H1 (cell line): ENCODE results near the gene CBX4. TPM values are rescaled to one million over a fixed set of nuclear protein-coding genes. Genes with fewer than 3 reads are reported as not detected.
A peak's percentile ranks its signal among the peaks of the same experiment; 100 is the strongest.

ENCODE experiments used
- ASH2L ChIP-seq: fragments of 200-600, 300-600 bp; sonication (generic); IDR thresholded peaks from one replicate; pipeline ENCODE4 v1.7.1; 2017; ENCODE audit warnings: low read length
- CBX5 ChIP-seq: fragments of 300-800, 300-1000 bp; sonication (generic); IDR thresholded peaks from 2 replicates; pipeline ENCODE4 v1.7.1; 2016; ENCODE audit warnings: antibody characterized with exemption, low read length, low read depth
- CEBPB ChIP-seq: IDR thresholded peaks from 2 replicates; pipeline ENCODE4 v1.6.1; 2012; ENCODE audit warnings: low read depth, low read length
- CHD1 ChIP-seq: IDR thresholded peaks from 2 replicates; pipeline ENCODE4 v1.6.1; 2012; ENCODE audit warnings: low read depth, low read length, improper control_type of control experiment
- CHD2 ChIP-seq: IDR thresholded peaks from 2 replicates; pipeline ENCODE4 v1.6.1; 2012; ENCODE audit warnings: low read length, improper control_type of control experiment
- EZH2 ChIP-seq: fragments of 200-600 bp; sonication (generic); IDR thresholded peaks from 2 replicates; pipeline ENCODE4 v1.7.1; 2012; ENCODE audit warnings: low read depth, mild to moderate bottlenecking, moderate library complexity, low read length, inconsistent platforms; ENCODE audit not compliant: severe bottlenecking
- FOSL1 ChIP-seq: IDR thresholded peaks from 2 replicates; pipeline ENCODE4 v1.6.1; 2011; ENCODE audit warnings: mild to moderate bottlenecking, low read depth, low read length, moderate library complexity; ENCODE audit not compliant: insufficient read depth
- GTF2F1 ChIP-seq: IDR thresholded peaks from 2 replicates; pipeline ENCODE4 v1.6.1; 2012; ENCODE audit warnings: low read depth, low read length, improper control_type of control experiment, borderline replicate concordance
- JUN ChIP-seq: IDR thresholded peaks from 2 replicates; pipeline ENCODE4 v1.6.1; 2011; ENCODE audit warnings: low read depth, mild to moderate bottlenecking, improper control_type of control experiment, low read length
- JUND ChIP-seq: IDR thresholded peaks from 2 replicates; pipeline ENCODE4 v1.6.1; 2011; ENCODE audit warnings: mild to moderate bottlenecking, improper control_type of control experiment, low read length
- MAFK ChIP-seq: IDR thresholded peaks from 2 replicates; pipeline ENCODE4 v1.6.1; 2012; ENCODE audit warnings: low read depth, mild to moderate bottlenecking, improper control_type of control experiment, low read length
- POLR2A ChIP-seq, 2 experiments: IDR thresholded peaks; 1 replicate in 1 of 2; 2 replicates in 1 of 2; pipeline ENCODE4 v1.6.1; 2011; ENCODE audit warnings: low read depth in 2 of 2, low read length in 2 of 2, mild to moderate bottlenecking in 2 of 2; ENCODE audit errors: control extremely low read depth in 1 of 2
- RAD21 ChIP-seq, 2 experiments: IDR thresholded peaks in 1 of 2; conservative IDR thresholded peaks in 1 of 2; 2 replicates each; pipeline ENCODE4 v1.6.1; 2011; ENCODE audit warnings: low read depth in 2 of 2, low read length in 2 of 2, improper control_type of control experiment in 1 of 2, inconsistent platforms in 1 of 2, mild to moderate bottlenecking in 1 of 2, moderate library complexity in 1 of 2
- RNF2 ChIP-seq: fragments of 200-900, 300-1000 bp; sonication (generic); IDR thresholded peaks from 2 replicates; pipeline ENCODE4 v1.7.1; 2016; ENCODE audit warnings: borderline replicate concordance, low read depth, mild to moderate bottlenecking, antibody characterized with exemption, low read length; ENCODE audit not compliant: poor library complexity, severe bottlenecking; ENCODE audit errors: missing control alignments
- SAP30 ChIP-seq: fragments of 300-600 bp; sonication (generic); IDR thresholded peaks from 2 replicates; pipeline ENCODE4 v1.7.1; 2012; ENCODE audit warnings: low read length, moderate library complexity, mild to moderate bottlenecking, inconsistent platforms; ENCODE audit not compliant: insufficient read depth, insufficient replicate concordance
- SIX5 ChIP-seq: IDR thresholded peaks from 2 replicates; pipeline ENCODE4 v1.6.1; 2011; ENCODE audit warnings: mild to moderate bottlenecking, low read depth, low read length
- SP1 ChIP-seq: IDR thresholded peaks from 2 replicates; pipeline ENCODE4 v1.6.1; 2011; ENCODE audit warnings: low read depth, low read length
- SP4 ChIP-seq: IDR thresholded peaks from 2 replicates; pipeline ENCODE4 v1.6.1; 2012; ENCODE audit warnings: low read length, inconsistent platforms
- SRF ChIP-seq: IDR thresholded peaks from 2 replicates; pipeline ENCODE4 v1.6.1; 2011; ENCODE audit warnings: mild to moderate bottlenecking, low read depth, low read length, moderate library complexity
- TAF7 ChIP-seq: optimal IDR thresholded peaks from 2 replicates; pipeline ENCODE3; 2011; ENCODE audit warnings: low read depth, mild to moderate bottlenecking, inconsistent platforms, low read length, moderate library complexity, borderline replicate concordance
- polyA plus RNA-seq, 7 experiments: library from polyadenylated mRNA; depleted of rRNA in 3 of 7; stranded (reverse) in 5 of 7; unstranded in 2 of 7; fragments of >200 nt in 5 of 7; fragments of 200-250 nt in 2 of 7; gene quantifications; 1 replicate in 5 of 7; 2 replicates in 1 of 7; 4 replicates in 1 of 7; pipeline versions ENCODE4 v1.2.1 to v1.2.3, GENCODE V29; 2011 to 2013; ENCODE audit warnings: missing spikeins in 2 of 7, mixed read lengths in 2 of 7
- total RNA-seq: library from RNA; stranded (reverse); fragmentation: NEBNext Ultra II Directional; extraction: Animal tissue kit (Norgen Biotek cat#: 25700); gene quantifications from 2 replicates; pipeline ENCODE4 v1.2.1, GENCODE V29; 2021
- TF ChIP-seq, protein P1 (sequence below), 3 experiments: IDR thresholded peaks; 1 replicate in 2 of 3; 2 replicates in 1 of 3; pipeline versions ENCODE4 v1.5.1 to v1.6.1; 2011; ENCODE audit warnings: low read length in 3 of 3, mild to moderate bottlenecking in 3 of 3, inconsistent platforms in 2 of 3, low read depth in 1 of 3, moderate library complexity in 1 of 3; ENCODE audit not compliant: insufficient read depth in 1 of 3; ENCODE audit errors: control extremely low read depth in 1 of 3
- TF ChIP-seq, protein P2 (sequence below): IDR thresholded peaks from 2 replicates; pipeline ENCODE4 v1.6.1; 2012; ENCODE audit warnings: inconsistent platforms

Gene CBX4
- total and polyA plus RNA-seq, 2 of the 8 experiments (the other 6 are each of a cell fraction or from before 2014, with no cell fraction given), result 1.8 to 4.0 TPM

DNA sequence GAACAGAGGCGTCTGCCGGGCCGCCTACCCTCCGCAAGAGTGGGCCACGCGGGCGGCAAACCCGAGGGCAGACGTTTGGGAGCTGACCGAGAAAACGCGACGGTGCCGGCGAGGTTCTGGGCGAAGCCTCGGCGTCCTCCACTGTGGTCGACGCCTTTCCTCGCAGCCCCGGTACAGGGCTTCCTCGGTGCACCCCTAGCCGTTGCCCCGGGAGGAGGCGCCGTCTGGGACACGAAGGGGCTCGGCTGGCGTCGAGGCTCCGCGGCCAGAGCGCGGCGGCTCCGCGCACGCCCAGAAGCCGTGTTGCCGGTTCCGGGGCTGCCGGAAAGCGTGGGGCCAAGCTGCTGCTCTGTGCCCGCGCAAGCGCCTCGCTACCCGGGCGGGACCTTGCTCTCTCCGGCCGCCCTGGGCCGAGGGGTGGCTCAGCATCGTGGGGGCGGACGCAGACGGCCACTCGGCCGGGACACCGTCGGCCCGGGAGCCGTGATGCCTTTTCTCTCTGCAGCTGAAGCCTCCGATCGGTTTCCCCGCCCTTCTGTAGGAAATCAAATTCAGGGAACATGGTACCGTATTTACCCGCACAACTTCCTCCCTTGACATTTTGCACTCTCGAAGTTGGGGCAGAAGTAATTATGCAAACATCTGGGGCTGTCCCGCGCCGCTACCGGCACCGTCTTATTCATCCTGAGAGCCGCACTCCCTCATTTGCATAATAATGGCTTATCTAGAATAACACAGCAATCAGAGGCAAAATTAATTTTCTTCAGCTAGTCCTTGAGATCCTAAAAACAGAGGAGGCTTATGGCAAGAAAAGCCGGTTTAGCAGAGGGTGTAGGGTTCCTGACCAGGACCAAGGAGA lies 35.0 kb downstream of the CBX4 start (continued):
- TF ChIP-seq JUND (no peak), TAF7 (no peak), FOSL1 (no peak), CBX5 (no peak), CHD1 (no peak), CEBPB (no peak), SP1 (no peak), CHD2 (no peak), MAFK (peak; percentile 78), SAP30 (no peak), SIX5 (no peak), SP4 (no peak), RAD21 (IDR thresholded peaks at IDR 0.05 in 1 of 2, conservative IDR thresholded peaks at IDR 0.05 in 1 of 2; ENCODE audit: low read depth in 2 of 2, low read length in 2 of 2) (no peak), EZH2 (peak; percentile 91), RNF2 (peak; percentile 85), GTF2F1 (no peak), SRF (no peak), ASH2L (no peak), POLR2A (IDR thresholded peaks at IDR 0.05; ENCODE audit: control extremely low read depth in 1 of 2, low read depth in 2 of 2, low read length in 2 of 2) (no peak), JUN (no peak)
- TF ChIP-seq, protein P1, sequence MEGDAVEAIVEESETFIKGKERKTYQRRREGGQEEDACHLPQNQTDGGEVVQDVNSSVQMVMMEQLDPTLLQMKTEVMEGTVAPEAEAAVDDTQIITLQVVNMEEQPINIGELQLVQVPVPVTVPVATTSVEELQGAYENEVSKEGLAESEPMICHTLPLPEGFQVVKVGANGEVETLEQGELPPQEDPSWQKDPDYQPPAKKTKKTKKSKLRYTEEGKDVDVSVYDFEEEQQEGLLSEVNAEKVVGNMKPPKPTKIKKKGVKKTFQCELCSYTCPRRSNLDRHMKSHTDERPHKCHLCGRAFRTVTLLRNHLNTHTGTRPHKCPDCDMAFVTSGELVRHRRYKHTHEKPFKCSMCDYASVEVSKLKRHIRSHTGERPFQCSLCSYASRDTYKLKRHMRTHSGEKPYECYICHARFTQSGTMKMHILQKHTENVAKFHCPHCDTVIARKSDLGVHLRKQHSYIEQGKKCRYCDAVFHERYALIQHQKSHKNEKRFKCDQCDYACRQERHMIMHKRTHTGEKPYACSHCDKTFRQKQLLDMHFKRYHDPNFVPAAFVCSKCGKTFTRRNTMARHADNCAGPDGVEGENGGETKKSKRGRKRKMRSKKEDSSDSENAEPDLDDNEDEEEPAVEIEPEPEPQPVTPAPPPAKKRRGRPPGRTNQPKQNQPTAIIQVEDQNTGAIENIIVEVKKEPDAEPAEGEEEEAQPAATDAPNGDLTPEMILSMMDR (IDR thresholded peaks at IDR 0.05; ENCODE audit: control extremely low read depth in 1 of 3, insufficient read depth in 1 of 3, low read depth in 1 of 3, low read length in 3 of 3), result no peak
- TF ChIP-seq, protein P2, sequence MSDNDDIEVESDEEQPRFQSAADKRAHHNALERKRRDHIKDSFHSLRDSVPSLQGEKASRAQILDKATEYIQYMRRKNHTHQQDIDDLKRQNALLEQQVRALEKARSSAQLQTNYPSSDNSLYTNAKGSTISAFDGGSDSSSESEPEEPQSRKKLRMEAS, result peak; percentile 59
